ENCODE measurements around the gene REEP5. TPM values are rescaled to one million over a fixed set of nuclear protein-coding genes. Genes with fewer than 3 reads are reported as not detected.

REEP5 gene
- total RNA-seq, 1 donor from 2014 or later = 77.9 TPM

GRCh38 chr5:112848116-112848811 lies 73.8 kb downstream of the REEP5 start:
- Mint-ChIP-seq H3K27me3 (ENCODE audit: insufficient read depth) (peaks cover 10% of the 10 kb centered on the region), H3K4me1 (ENCODE audit: low read depth) (peaks cover 5% of the 10 kb centered on the region), H3K27ac (no peak overlapping the region), H3K4me3 (no peak overlapping the region), H3K9me3 (no peaks in the 10 kb centered on the region), H3K36me3 (ENCODE audit: low read depth) (no peaks in the 10 kb centered on the region)
- intact Hi-C loops (cut with micrococcal nuclease) = loop anchor here (2.0 to 5.0 kb wide), 2 partner anchors 156 to 297 kb away; no protein-coding TSS in a partner anchor
- DNase-seq (ENCODE audit: low spot score) = peak; percentile 4

DNA sequence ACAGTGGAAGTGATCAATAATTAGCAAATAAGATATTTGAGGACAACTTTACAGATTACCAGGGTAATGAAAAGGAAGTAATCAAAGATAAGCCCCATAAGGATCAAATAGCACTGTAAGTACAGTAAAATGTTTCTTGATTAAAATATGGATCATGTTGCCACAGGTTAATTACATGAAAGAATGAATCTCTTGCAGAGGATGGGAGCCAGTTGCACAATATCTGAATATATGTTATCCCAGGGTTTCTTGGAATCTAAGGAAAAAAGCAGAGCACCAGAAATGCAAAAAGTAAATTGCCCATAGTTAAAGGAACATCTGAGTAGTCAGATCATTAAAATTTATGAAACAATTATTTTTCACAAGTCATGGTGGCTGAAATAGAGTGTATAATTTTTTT lies 74.7 kb downstream of the REEP5 start:
- Mint-ChIP-seq H3K4me3 (no peak overlapping the region), H3K36me3 (ENCODE audit: low read depth) (no peaks in the 10 kb centered on the region), H3K4me1 (ENCODE audit: low read depth) (peaks cover 5% of the 10 kb centered on the region), H3K27me3 (ENCODE audit: insufficient read depth) (peaks cover 8% of the 10 kb centered on the region), H3K9me3 (no peaks in the 10 kb centered on the region), H3K27ac (no peak overlapping the region)
- intact Hi-C loops (cut with micrococcal nuclease) = loop anchor here (5.0 kb wide), 1 partner anchor 155 kb away; no protein-coding TSS in a partner anchor
- DNase-seq (ENCODE audit: low spot score) = no peak

- intact Hi-C loops (cut with micrococcal nuclease) = loop anchor here (5.0 kb wide), 1 partner anchor 154 kb away; no protein-coding TSS in a partner anchor
- Mint-ChIP-seq H3K27ac (no peak overlapping the region), H3K27me3 (ENCODE audit: insufficient read depth) (peaks cover 6% of the 10 kb centered on the region), H3K36me3 (ENCODE audit: low read depth) (peaks cover 2% of the 10 kb centered on the region), H3K9me3 (no peaks in the 10 kb centered on the region), H3K4me1 (ENCODE audit: low read depth) (peaks cover 5% of the 10 kb centered on the region), H3K4me3 (no peak overlapping the region)
- DNase-seq (ENCODE audit: low spot score) = no peak
Measured at GRCh38 chr5:112846556-112846955, 75.5 kb downstream of the REEP5 start.

DNA sequence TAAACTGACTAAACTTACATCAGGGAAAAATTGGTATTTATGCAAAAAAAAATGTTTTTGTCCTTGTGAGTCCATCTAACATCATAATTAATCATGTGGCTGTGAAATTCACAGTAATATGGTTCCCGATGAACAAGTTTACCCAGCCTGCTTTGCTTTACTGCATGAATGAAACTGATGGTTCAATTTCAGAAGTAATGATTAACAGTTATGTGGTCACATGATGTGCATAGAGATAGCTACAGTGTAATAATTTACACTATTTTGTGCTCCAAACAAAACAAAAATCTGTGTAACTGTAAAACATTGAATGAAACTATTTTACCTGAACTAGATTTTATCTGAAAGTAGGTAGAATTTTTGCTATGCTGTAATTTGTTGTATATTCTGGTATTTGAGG lies 77.5 kb downstream of the REEP5 start:
- intact Hi-C loops (cut with micrococcal nuclease) = no loop called here
- H3K27me3 Mint-ChIP-seq (ENCODE audit: insufficient read depth) = no peaks in the 10 kb centered on the region
- peaks cover 4% of the 10 kb centered on the region for H3K36me3 Mint-ChIP-seq (ENCODE audit: low read depth)
- no peak overlapping the region for H3K4me3 Mint-ChIP-seq
- peaks cover 5% of the 10 kb centered on the region for H3K4me1 Mint-ChIP-seq (ENCODE audit: low read depth)
- no peaks in the 10 kb centered on the region for H3K9me3 Mint-ChIP-seq
- no peak overlapping the region for H3K27ac Mint-ChIP-seq
- DNase-seq (ENCODE audit: low spot score) = no peak

DNA sequence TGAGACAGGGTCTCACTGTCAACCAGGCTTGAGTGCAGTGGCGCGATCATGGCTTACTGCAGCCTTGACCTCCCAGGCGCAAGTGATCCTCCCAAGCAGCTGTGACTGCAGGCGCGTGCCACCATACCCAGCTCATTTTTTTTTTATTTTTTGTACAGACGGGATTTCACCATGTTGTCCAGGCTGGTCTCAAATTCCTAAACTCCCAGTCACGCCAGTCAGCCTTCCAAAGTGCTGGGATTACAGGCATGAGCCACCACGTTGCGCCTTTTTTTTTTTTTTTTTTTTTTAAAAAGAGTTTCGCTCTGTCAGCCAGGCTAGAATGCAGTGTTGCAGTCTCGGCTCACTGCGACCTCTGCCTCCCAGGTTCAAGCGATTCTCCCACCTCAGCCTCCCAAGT lies 88.1 kb downstream of the REEP5 start:
- Mint-ChIP-seq H3K36me3 (ENCODE audit: low read depth) (peaks cover 23% of the 10 kb centered on the region), H3K27ac (no peak overlapping the region), H3K9me3 (no peaks in the 10 kb centered on the region)

GRCh38 chr5:112830378-112830777 lies 91.6 kb downstream of the REEP5 start:
- Mint-ChIP-seq H3K4me1 (ENCODE audit: low read depth) (peaks cover 7% of the 10 kb centered on the region), H3K27ac (no peak overlapping the region), H3K9me3 (no peaks in the 10 kb centered on the region), H3K27me3 (ENCODE audit: insufficient read depth) (no peaks in the 10 kb centered on the region), H3K4me3 (no peak overlapping the region), H3K36me3 (ENCODE audit: low read depth) (peaks cover 16% of the 10 kb centered on the region)
- DNase-seq (ENCODE audit: low spot score) = no peak
- intact Hi-C loops (cut with micrococcal nuclease) = no loop called here

More for the DNA sequence above, 88.1 kb downstream of the REEP5 start:
- Mint-ChIP-seq H3K27me3 (ENCODE audit: insufficient read depth) (no peaks in the 10 kb centered on the region), H3K4me1 (ENCODE audit: low read depth) (peaks cover 7% of the 10 kb centered on the region), H3K4me3 (no peak overlapping the region)
- intact Hi-C loops (cut with micrococcal nuclease) = no loop called here
- no peak for DNase-seq (ENCODE audit: low spot score)

Other genes starting within 250 kb of the REEP5 start
- 20.3 and 24.4 TPM in 2 replicates for gene APC, start 184.3 kb downstream of the REEP5 start, total RNA-seq
- 72.0 and 72.5 TPM in 2 replicates for gene SRP19, start 60.9 kb downstream of the REEP5 start, total RNA-seq
- gene DCP2, start 54.6 kb upstream of the REEP5 start, total RNA-seq = 78.9 and 82.5 TPM in 2 replicates